Right renal pelvis (tissue), 4 donors: ENCODE measurements around the gene AMPD2. TPM values are rescaled to one million over a fixed set of nuclear protein-coding genes. Genes with fewer than 3 reads are reported as not detected.
A peak's percentile ranks its signal among the peaks of the same experiment; 100 is the strongest.

Experiments
- DNase-seq, 4 donors: peaks; one replicate each; pipeline ENCODE4 v3.0.0-alpha.2; 2013; ENCODE audit warnings: low read depth in 4 of 4, low spot score in 3 of 4, missing footprints in 1 of 4
- polyA plus RNA-seq, 4 donors: library from polyadenylated mRNA; unstranded; fragments of 120-200 nt; gene quantifications; one replicate each; pipeline ENCODE4 v1.2.1, GENCODE V29; 2013; ENCODE audit not compliant: insufficient read length in 4 of 4

Gene AMPD2
- polyA plus RNA-seq: 10 to 100 TPM; 46.1 to 49.2 (median 48.4) TPM

- DNase-seq: peak in 2 of 4 donors; percentile 50 to 52
Measured at GRCh38 chr1:109619576-109620400, at the start of gene AMPD2, which contains the start of gene GNAT2. Gene AMPD2 (plus strand): TSS chr1:109619837. CDS start chr1:109621176, 1,339 bp downstream. Gene GNAT2 (minus strand): TSS chr1:109619616. CDS start chr1:109612870, 6,746 bp downstream.

- no peak for DNase-seq
Measured at GRCh38 chr1:109570414-109570813, 49.2 kb upstream of the AMPD2 start.

GRCh38 chr1:109573785-109574184 is 45.9 kb upstream of the AMPD2 start:
- no peak for DNase-seq

GRCh38 chr1:109578947-109579443 is 40.6 kb upstream of the AMPD2 start:
- DNase-seq: no peak

GRCh38 chr1:109579491-109579890 is 40.1 kb upstream of the AMPD2 start:
- DNase-seq: no peak

GRCh38 chr1:109582021-109582420 is 37.6 kb upstream of the AMPD2 start:
- no peak for DNase-seq

- no peak for DNase-seq
Measured at GRCh38 chr1:109584766-109585165, 34.9 kb upstream of the AMPD2 start.

- DNase-seq: no peak
Measured at GRCh38 chr1:109586055-109586454, 33.6 kb upstream of the AMPD2 start.

- DNase-seq: no peak
Measured at GRCh38 chr1:109589177-109589576, 30.5 kb upstream of the AMPD2 start.

GRCh38 chr1:109589679-109590078 is 30.0 kb upstream of the AMPD2 start:
- DNase-seq: no peak

GRCh38 chr1:109592916-109593315 is 26.7 kb upstream of the AMPD2 start:
- DNase-seq: no peak

GRCh38 chr1:109595531-109595930 is 24.1 kb upstream of the AMPD2 start:
- DNase-seq: peak in 1 of 4 donors; percentile 38

- DNase-seq: no peak
Measured at GRCh38 chr1:109598156-109598555, 21.5 kb upstream of the AMPD2 start.

- DNase-seq: peak in 1 of 4 donors; percentile 24
Measured at GRCh38 chr1:109598655-109599054, 21.0 kb upstream of the AMPD2 start.

- no peak for DNase-seq
Measured at GRCh38 chr1:109603229-109603628, 16.4 kb upstream of the AMPD2 start.

- DNase-seq: no peak
Measured at GRCh38 chr1:109605381-109605780, 14.3 kb upstream of the AMPD2 start.

- no peak for DNase-seq
Measured at GRCh38 chr1:109609881-109610280, 9.8 kb upstream of the AMPD2 start.

- DNase-seq: no peak
Measured at GRCh38 chr1:109610609-109611307, 8.9 kb upstream of the AMPD2 start.

GRCh38 chr1:109611308-109611990 is 8.2 kb upstream of the AMPD2 start:
- DNase-seq: no peak

GRCh38 chr1:109613361-109614147 is 6.1 kb upstream of the AMPD2 start:
- no peak for DNase-seq
